Head of caudate nucleus (tissue), 42 donors: ENCODE measurements around the gene MINDY4.
A peak's percentile ranks its signal among the peaks of the same experiment; 100 is the strongest.

ENCODE experiments used
- DNase-seq, 42 donors: peaks; one replicate each; pipeline versions ENCODE4 v3.0.0 to v3.0.0-alpha.2; 2020 to 2021; ENCODE audit warnings: mixed read lengths in 7 of 42
- intact Hi-C: fragments of 100-400 bp; cut with DNase I; formaldehyde crosslinking; loops from one replicate; pipeline ENCODE4 v1.15.0; 2022

The MINDY4 gene

GRCh38 chr7:30879139-30880124, 108.2 kb downstream of the MINDY4 start:
- DNase-seq, result peak in 4 of 42 donors; percentile 23 to 59 (median 33)
- intact Hi-C loops, result no loop called here

GRCh38 chr7:30880125-30880720, 109.0 kb downstream of the MINDY4 start:
- DNase-seq, result peak in 5 of 42 donors; percentile 25 to 53 (median 48)
- intact Hi-C loops, result no loop called here

GRCh38 chr7:30880941-30881340, 109.7 kb downstream of the MINDY4 start:
- no peak for DNase-seq
- intact Hi-C loops, result no loop called here

GRCh38 chr7:30881448-30881847, 110.2 kb downstream of the MINDY4 start:
- intact Hi-C loops, result no loop called here

GRCh38 chr7:30884881-30885280, 113.7 kb downstream of the MINDY4 start:
- intact Hi-C loops, result no loop called here
- DNase-seq, result no peak

More at GRCh38 chr7:30881448-30881847, 110.2 kb downstream of the MINDY4 start:
- DNase-seq, result peak in 7 of 42 donors; percentile 29 to 52 (median 47)

- no peak for DNase-seq
- intact Hi-C loops, result no loop called here
These were observed 115.4 kb downstream of the MINDY4 start for GRCh38 chr7:30886608-30887011.

GRCh38 chr7:30887464-30887872, 116.3 kb downstream of the MINDY4 start:
- intact Hi-C loops, result no loop called here
- no peak for DNase-seq

- intact Hi-C loops, result no loop called here
- DNase-seq, result peak in 25 of 42 donors; percentile 14 to 83 (median 55)
These were observed 117.5 kb downstream of the MINDY4 start for GRCh38 chr7:30888747-30889146.

- intact Hi-C loops, result no loop called here
These were observed 119.0 kb downstream of the MINDY4 start for GRCh38 chr7:30890226-30890625.

GRCh38 chr7:30893357-30893756, 122.1 kb downstream of the MINDY4 start:
- DNase-seq, result peak in 3 of 42 donors; percentile 25 to 47 (median 30)
- intact Hi-C loops, result no loop called here

More at GRCh38 chr7:30890226-30890625, 119.0 kb downstream of the MINDY4 start:
- DNase-seq, result no peak

- intact Hi-C loops, result no loop called here
- DNase-seq, result no peak
These were observed 122.8 kb downstream of the MINDY4 start for GRCh38 chr7:30894009-30894408.

- intact Hi-C loops, result no loop called here
- no peak for DNase-seq
These were observed 123.8 kb downstream of the MINDY4 start for GRCh38 chr7:30894866-30895605.

GRCh38 chr7:30896036-30896435, 124.8 kb downstream of the MINDY4 start:
- intact Hi-C loops, result no loop called here
- peak in 8 of 42 donors; percentile 34 to 65 (median 41) for DNase-seq

- DNase-seq, result no peak
- intact Hi-C loops, result no loop called here
These were observed 125.8 kb downstream of the MINDY4 start for GRCh38 chr7:30896783-30897637.

GRCh38 chr7:30897770-30898169, 126.6 kb downstream of the MINDY4 start:
- intact Hi-C loops, result no loop called here
- no peak for DNase-seq

GRCh38 chr7:30898411-30898810, 127.2 kb downstream of the MINDY4 start:
- DNase-seq, result peak in 28 of 42 donors; percentile 21 to 80 (median 47)
- intact Hi-C loops, result no loop called here

- intact Hi-C loops, result no loop called here
- no peak for DNase-seq
These were observed 127.8 kb downstream of the MINDY4 start for GRCh38 chr7:30899066-30899465.

GRCh38 chr7:30899630-30900029, 128.4 kb downstream of the MINDY4 start:
- intact Hi-C loops, result no loop called here
- DNase-seq, result peak in 1 of 42 donors; percentile 58
